Measurements from ENCODE around the gene ING2. TPM values are rescaled to one million over a fixed set of nuclear protein-coding genes. Genes with fewer than 3 reads are reported as not detected.
A peak's percentile ranks its signal among the peaks of the same experiment; 100 is the strongest.
"Not testable (repeated sequence)": the region's sequence is repeated elsewhere in the genome, so short reads cannot be mapped to it uniquely, and the experiment has no call there.

Gene ING2
- total RNA-seq, 6 experiments from 2014 or later = 11.0 to 15.8 (median 14.7) TPM

DNA sequence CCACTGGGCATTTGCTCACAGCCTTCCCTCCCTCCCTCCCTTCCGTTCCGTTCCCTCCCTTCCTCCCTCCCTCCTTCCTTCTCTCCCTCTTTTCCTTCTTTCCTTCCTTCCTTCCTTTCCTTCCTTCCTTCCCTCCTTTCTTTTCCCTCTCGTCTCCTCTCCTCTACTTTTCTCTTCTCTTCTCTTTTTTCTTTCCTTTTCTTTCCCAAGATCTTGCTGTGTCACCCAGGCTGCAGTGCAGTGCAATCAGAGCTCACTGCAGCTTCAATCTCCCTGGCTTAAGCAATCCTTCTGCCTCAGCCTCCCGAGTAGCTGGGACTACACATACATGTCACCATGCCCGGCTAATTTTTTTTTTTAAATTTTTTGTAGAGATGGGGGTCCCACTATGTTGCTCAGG lies 26.7 kb upstream of the ING2 start:
- Mint-ChIP-seq H3K4me3 (no peak overlapping the region), H3K27ac (0 out of 2 replicates have a peak overlapping the region, but pooled peaks have one; percentile 10), H3K4me1 (ENCODE audit: low read depth) (peaks cover 20% of the 10 kb centered on the region), H3K9me3 (peaks cover 6% of the 10 kb centered on the region; the same call in 1 of the 2 replicates), H3K36me3 (ENCODE audit: low read depth) (peaks cover 8% of the 10 kb centered on the region), H3K27me3 (ENCODE audit: insufficient read depth) (no peaks in the 10 kb centered on the region; the same call in 1 of the 2 replicates)
- DNase-seq = no peak
- TF ChIP-seq, protein P1, sequence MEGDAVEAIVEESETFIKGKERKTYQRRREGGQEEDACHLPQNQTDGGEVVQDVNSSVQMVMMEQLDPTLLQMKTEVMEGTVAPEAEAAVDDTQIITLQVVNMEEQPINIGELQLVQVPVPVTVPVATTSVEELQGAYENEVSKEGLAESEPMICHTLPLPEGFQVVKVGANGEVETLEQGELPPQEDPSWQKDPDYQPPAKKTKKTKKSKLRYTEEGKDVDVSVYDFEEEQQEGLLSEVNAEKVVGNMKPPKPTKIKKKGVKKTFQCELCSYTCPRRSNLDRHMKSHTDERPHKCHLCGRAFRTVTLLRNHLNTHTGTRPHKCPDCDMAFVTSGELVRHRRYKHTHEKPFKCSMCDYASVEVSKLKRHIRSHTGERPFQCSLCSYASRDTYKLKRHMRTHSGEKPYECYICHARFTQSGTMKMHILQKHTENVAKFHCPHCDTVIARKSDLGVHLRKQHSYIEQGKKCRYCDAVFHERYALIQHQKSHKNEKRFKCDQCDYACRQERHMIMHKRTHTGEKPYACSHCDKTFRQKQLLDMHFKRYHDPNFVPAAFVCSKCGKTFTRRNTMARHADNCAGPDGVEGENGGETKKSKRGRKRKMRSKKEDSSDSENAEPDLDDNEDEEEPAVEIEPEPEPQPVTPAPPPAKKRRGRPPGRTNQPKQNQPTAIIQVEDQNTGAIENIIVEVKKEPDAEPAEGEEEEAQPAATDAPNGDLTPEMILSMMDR (IDR thresholded peaks at IDR 0.05) = no peak

GRCh38 chr4:183478926-183479325 lies 25.9 kb upstream of the ING2 start:
- DNase-seq = no peak
- TF ChIP-seq, protein P1 (IDR thresholded peaks at IDR 0.05) = no peak
- Mint-ChIP-seq H3K4me1 (ENCODE audit: low read depth) (peaks cover 25% of the 10 kb centered on the region), H3K4me3 (no peak overlapping the region), H3K27me3 (ENCODE audit: insufficient read depth) (no peaks in the 10 kb centered on the region; the same call in 1 of the 2 replicates), H3K27ac (no peak overlapping the region), H3K9me3 (peaks cover 6% of the 10 kb centered on the region; the same call in 1 of the 2 replicates), H3K36me3 (ENCODE audit: low read depth) (peaks cover 14% of the 10 kb centered on the region)

GRCh38 chr4:183482515-183483095 lies 22.3 kb upstream of the ING2 start:
- Mint-ChIP-seq H3K4me1 (ENCODE audit: low read depth) (peaks cover 51% of the 10 kb centered on the region), H3K36me3 (ENCODE audit: low read depth) (peaks cover 16% of the 10 kb centered on the region)
- H3K27ac Mint-ChIP-seq; H3K4me3 Mint-ChIP-seq; H3K27me3 Mint-ChIP-seq (ENCODE audit: insufficient read depth); DNase-seq; H3K9me3 Mint-ChIP-seq: not testable (repeated sequence)

- no peak overlapping the region for H3K4me3 Mint-ChIP-seq
- TF ChIP-seq, protein P1 (IDR thresholded peaks at IDR 0.05) = no peak
- peaks cover 16% of the 10 kb centered on the region for H3K36me3 Mint-ChIP-seq (ENCODE audit: low read depth)
- no peak overlapping the region for H3K27ac Mint-ChIP-seq
- DNase-seq = no peak
- peaks cover 40% of the 10 kb centered on the region for H3K4me1 Mint-ChIP-seq (ENCODE audit: low read depth)
- peaks cover 6% of the 10 kb centered on the region; the same call in 1 of the 2 replicates for H3K9me3 Mint-ChIP-seq
- no peaks in the 10 kb centered on the region for H3K27me3 Mint-ChIP-seq (ENCODE audit: insufficient read depth)
These were observed 20.9 kb upstream of the ING2 start for GRCh38 chr4:183483997-183484396.

DNA sequence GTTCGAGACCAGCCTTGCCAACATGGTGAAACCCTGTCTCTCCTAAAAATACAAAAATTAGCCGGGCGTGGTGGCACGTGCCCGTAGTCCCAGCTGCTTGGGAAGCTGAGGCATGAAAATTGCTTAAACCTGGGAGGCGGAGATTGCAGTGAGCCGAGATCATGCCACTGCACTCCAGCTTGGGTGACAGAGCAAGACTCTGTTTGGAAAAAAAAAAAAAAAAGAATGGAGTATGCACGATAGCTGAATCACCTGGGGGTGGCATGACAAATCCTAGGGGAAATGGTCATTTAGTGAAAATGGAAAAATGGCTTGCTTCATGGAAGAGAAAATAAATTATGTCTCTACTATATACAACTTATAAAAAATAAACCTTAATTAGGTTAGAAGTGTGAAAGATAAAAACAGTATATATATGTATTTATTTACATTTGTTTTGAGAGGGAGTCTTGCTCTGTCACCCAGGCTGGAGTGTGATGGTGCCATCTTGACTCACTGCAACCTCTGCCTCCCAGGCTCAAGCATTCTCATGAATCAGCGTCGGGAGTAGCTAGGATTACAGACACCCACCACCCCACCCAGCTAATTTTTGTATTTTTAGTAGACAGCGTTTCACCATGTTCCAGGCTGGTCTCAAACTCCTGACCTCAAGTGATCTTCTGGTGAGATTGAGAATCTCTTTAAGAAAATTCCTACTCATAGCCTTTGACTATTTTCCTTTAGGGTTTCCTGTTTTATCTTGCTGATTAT lies 19.3 kb upstream of the ING2 start:
- TF ChIP-seq, protein P1 (IDR thresholded peaks at IDR 0.05) = no peak
- Mint-ChIP-seq H3K27me3 (ENCODE audit: insufficient read depth) (no peaks in the 10 kb centered on the region), H3K4me1 (ENCODE audit: low read depth) (peaks cover 39% of the 10 kb centered on the region), H3K36me3 (ENCODE audit: low read depth) (peaks cover 20% of the 10 kb centered on the region), H3K27ac (peak overlapping the region; percentile 74), H3K9me3 (peaks cover 9% of the 10 kb centered on the region; the same call in 1 of the 2 replicates), H3K4me3 (peak overlapping the region; percentile 13; the same call in 1 of the 2 replicates)
- peak; percentile 74 for DNase-seq

DNA sequence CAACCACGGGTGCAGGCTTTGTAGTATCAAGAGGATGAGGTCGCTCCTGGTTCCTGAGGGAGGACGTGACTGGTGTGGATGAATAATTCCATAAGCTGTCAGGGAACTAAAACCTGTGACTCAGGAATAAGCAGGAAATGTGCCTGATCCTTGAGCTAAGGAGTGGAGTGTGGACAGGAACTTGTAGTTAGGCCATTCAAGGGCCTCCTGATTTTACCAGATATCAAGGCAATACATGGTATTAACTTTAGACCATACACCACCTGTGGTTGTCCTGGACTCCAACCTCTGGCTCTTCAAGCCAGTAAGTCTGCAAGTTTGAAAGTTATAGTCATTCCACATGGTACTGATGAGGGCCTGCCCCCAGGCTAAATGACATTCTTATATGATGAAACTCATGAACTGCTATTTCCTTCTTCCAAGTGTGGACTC lies 12.1 kb upstream of the ING2 start:
- peaks cover 13% of the 10 kb centered on the region for H3K9me3 Mint-ChIP-seq
- H3K4me1 Mint-ChIP-seq (ENCODE audit: low read depth) = peaks cover 47% of the 10 kb centered on the region
- peak overlapping the region; percentile 80 for H3K27ac Mint-ChIP-seq
- peak overlapping the region; percentile 64 for H3K4me3 Mint-ChIP-seq
- H3K27me3 Mint-ChIP-seq (ENCODE audit: insufficient read depth) = no peaks in the 10 kb centered on the region
- peak; percentile 95 for DNase-seq
- peaks cover 34% of the 10 kb centered on the region for H3K36me3 Mint-ChIP-seq (ENCODE audit: low read depth)
- TF ChIP-seq, protein P1 (IDR thresholded peaks at IDR 0.05) = no peak
